ENCODE measurements around the gene CDC16. TPM values are rescaled to one million over a fixed set of nuclear protein-coding genes. Genes with fewer than 3 reads are reported as not detected.

CDC16 gene
- total and polyA plus RNA-seq, 9 of the 15 experiments (the other 6 are each of a cell fraction or from before 2014, with no cell fraction given), result 23.2 to 102 (median 51.6) TPM

GRCh38 chr13:114281351-114282040 is 46.8 kb downstream of the CDC16 start, which contains the start of gene UPF3A (continued):
- TF ChIP-seq ASH1L (IDR thresholded peaks at IDR 0.05; ENCODE audit: borderline replicate concordance, low read depth, partially characterized antibody) (peak; percentile 49), ZNF830 (CRISPR knock-in tag; IDR thresholded peaks at IDR 0.05) (no peak), ZNF41 (CRISPR knock-in tag; conservative IDR thresholded peaks at IDR 0.05) (no peak), RUNX1 (IDR thresholded peaks at IDR 0.05; ENCODE audit: low read depth) (no peak), RBM34 (IDR thresholded peaks at IDR 0.05; ENCODE audit: borderline replicate concordance, insufficient read depth, low read length) (0 out of 2 replicates have a peak, but pooled peaks have one; percentile 40), ZFPM2 (CRISPR knock-in tag; IDR thresholded peaks at IDR 0.05) (no peak), STAT6 (CRISPR knock-in tag; IDR thresholded peaks at IDR 0.05) (peak; percentile 36; the same call in 1 of the 2 replicates), JUN (IDR thresholded peaks at IDR 0.05; ENCODE audit: borderline replicate concordance, low read depth, low read length) (no peak), JUN (CRISPR knock-in tag; IDR thresholded peaks at IDR 0.05; ENCODE audit: borderline replicate concordance) (no peak), RAD21 (CRISPR knock-in tag; conservative IDR thresholded peaks at IDR 0.05 in 1 of 2, IDR thresholded peaks at IDR 0.05 in 1 of 2) (0 out of 4 replicates have a peak, but pooled peaks of 1 of the 2 experiments have one; percentile 8), ZNF263 (CRISPR knock-in tag; IDR thresholded peaks at IDR 0.05; ENCODE audit: borderline replicate concordance) (no peak), ZNF224 (CRISPR knock-in tag; IDR thresholded peaks at IDR 0.05) (no peak), ZNF695 (CRISPR knock-in tag; IDR thresholded peaks at IDR 0.05) (no peak), PTBP1 (IDR thresholded peaks at IDR 0.05; ENCODE audit: low read depth, low read length) (no peak), RERE (CRISPR knock-in tag; IDR thresholded peaks at IDR 0.05; ENCODE audit: borderline replicate concordance) (no peak), TBP (optimal IDR thresholded peaks at IDR 0.05; ENCODE audit: low read depth, low read length) (peak; percentile 80), CREB1 (IDR thresholded peaks at IDR 0.05) (no peak), CREB1 (CRISPR knock-in tag; IDR thresholded peaks at IDR 0.05) (0 out of 2 replicates have a peak, but pooled peaks have one; percentile 28), HMGN3 (IDR thresholded peaks at IDR 0.05; ENCODE audit: borderline replicate concordance, extremely low read depth, insufficient read length, low read depth, low read length) (peak; percentile 98), CHCHD3 (CRISPR knock-in tag; IDR thresholded peaks at IDR 0.05) (no peak)
